GM12878 (cell line): ENCODE data around the gene SPRTN. TPM values are rescaled to one million over a fixed set of nuclear protein-coding genes. Genes with fewer than 3 reads are reported as not detected.

Experiments
- CREB1 ChIP-seq: IDR thresholded peaks from 2 replicates; pipeline ENCODE4 v1.6.1; 2012; ENCODE audit warnings: low read depth, mild to moderate bottlenecking, inconsistent platforms
- SPI1 ChIP-seq: IDR thresholded peaks from 2 replicates; pipeline ENCODE4 v1.6.1; 2011; ENCODE audit warnings: low read depth, mild to moderate bottlenecking, low read length, moderate library complexity, borderline replicate concordance; ENCODE audit not compliant: insufficient read depth
- ZNF274 ChIP-seq: IDR thresholded peaks from one replicate; pipeline ENCODE4 v1.8.0; 2011; ENCODE audit not compliant: insufficient read length, insufficient read depth
- ZNF384 ChIP-seq: IDR thresholded peaks from 2 replicates; pipeline ENCODE4 v1.6.1; 2012; ENCODE audit warnings: low read depth, mild to moderate bottlenecking, low read length, improper control_type of control experiment, borderline replicate concordance
- polyA plus RNA-seq, 11 experiments: library from polyadenylated mRNA; depleted of rRNA in 4 of 11; unstranded in 6 of 11; stranded (reverse) in 5 of 11; fragments of >200 nt; fragmentation: Nextera tagmentation in 4 of 11; fragmentation: Illumina TruSeq in 1 of 11; extraction: Ambion mirVana in 4 of 11; extraction: Trizol in 1 of 11; gene quantifications; 1 replicate in 1 of 11; 2 replicates in 10 of 11; pipeline versions ENCODE4 v1.2.1 to v1.2.3, GENCODE V29; 2011 to 2016; ENCODE audit warnings: inconsistent platforms in 2 of 11, missing spikeins in 2 of 11, low read depth in 1 of 11
- total RNA-seq, 4 experiments: library from RNA; depleted of rRNA in 3 of 4; stranded (reverse); fragments of >200 nt in 3 of 4; fragmentation: Illumina TruSeq in 1 of 4; extraction: Trizol in 1 of 4; gene quantifications; 2 replicates each; pipeline versions ENCODE4 v1.2.1 to v1.2.3, GENCODE V29; 2013 to 2021
- TF ChIP-seq, protein P1 (sequence below): fragments of 450-650 bp; IDR thresholded peaks from 2 replicates; pipeline ENCODE4 v1.6.1; 2018; ENCODE audit warnings: mild to moderate bottlenecking, low read depth, moderate library complexity; ENCODE audit not compliant: partially characterized antibody
- TF ChIP-seq, protein P2 (sequence below): IDR thresholded peaks from 2 replicates; pipeline ENCODE4 v1.6.1; 2012; ENCODE audit warnings: low read depth, low read length, improper control_type of control experiment
- TF ChIP-seq, protein P3 (sequence below): IDR thresholded peaks from 2 replicates; pipeline ENCODE4 v1.6.1; 2011; ENCODE audit warnings: low read depth, low read length, improper control_type of control experiment, borderline replicate concordance

The SPRTN gene
- total and polyA plus RNA-seq, 10 of the 15 experiments (the other 5 are each of a cell fraction or from before 2014, with no cell fraction given) = 4.4 to 16.5 (median 12.1) TPM

DNA sequence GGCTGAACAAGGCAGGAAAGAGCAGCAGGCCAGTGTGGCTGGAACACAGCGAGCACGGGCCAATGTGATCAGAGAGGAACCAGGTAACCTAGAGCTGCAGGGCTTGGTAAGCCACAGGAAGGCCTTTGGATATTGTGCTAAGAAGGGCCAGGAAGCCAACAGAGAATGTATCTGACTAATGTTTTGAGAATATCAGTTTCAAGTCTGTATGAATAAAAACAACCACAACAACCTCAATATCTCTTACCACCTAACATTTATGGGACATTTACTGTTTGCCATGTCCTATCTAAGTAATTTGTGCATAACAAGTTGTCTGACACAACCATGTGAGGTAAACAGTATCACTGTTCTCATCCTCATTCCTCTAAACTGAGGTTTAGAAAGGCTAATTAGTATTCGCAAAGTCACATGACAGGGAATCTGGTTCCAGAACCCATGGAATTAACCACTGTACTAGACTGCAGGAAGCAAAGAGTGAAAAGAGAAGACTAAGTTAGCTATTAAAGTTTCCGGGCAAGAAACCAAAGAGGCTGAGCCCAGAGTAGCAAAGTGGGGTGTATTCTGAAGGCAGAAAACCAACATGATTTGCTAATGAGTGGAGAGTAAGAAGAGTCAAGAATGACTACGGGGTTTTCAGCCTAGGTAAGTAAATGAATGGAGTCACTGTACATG, 38.9 kb downstream of the SPRTN start (continued):
- TF ChIP-seq, protein P1, sequence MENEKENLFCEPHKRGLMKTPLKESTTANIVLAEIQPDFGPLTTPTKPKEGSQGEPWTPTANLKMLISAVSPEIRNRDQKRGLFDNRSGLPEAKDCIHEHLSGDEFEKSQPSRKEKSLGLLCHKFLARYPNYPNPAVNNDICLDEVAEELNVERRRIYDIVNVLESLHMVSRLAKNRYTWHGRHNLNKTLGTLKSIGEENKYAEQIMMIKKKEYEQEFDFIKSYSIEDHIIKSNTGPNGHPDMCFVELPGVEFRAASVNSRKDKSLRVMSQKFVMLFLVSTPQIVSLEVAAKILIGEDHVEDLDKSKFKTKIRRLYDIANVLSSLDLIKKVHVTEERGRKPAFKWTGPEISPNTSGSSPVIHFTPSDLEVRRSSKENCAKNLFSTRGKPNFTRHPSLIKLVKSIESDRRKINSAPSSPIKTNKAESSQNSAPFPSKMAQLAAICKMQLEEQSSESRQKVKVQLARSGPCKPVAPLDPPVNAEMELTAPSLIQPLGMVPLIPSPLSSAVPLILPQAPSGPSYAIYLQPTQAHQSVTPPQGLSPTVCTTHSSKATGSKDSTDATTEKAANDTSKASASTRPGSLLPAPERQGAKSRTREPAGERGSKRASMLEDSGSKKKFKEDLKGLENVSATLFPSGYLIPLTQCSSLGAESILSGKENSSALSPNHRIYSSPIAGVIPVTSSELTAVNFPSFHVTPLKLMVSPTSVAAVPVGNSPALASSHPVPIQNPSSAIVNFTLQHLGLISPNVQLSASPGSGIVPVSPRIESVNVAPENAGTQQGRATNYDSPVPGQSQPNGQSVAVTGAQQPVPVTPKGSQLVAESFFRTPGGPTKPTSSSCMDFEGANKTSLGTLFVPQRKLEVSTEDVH = no peak
- TF ChIP-seq ZNF274 = no peak
- TF ChIP-seq SPI1 = peak; percentile 44; the same call in 1 of the 2 replicates
- TF ChIP-seq, protein P2, sequence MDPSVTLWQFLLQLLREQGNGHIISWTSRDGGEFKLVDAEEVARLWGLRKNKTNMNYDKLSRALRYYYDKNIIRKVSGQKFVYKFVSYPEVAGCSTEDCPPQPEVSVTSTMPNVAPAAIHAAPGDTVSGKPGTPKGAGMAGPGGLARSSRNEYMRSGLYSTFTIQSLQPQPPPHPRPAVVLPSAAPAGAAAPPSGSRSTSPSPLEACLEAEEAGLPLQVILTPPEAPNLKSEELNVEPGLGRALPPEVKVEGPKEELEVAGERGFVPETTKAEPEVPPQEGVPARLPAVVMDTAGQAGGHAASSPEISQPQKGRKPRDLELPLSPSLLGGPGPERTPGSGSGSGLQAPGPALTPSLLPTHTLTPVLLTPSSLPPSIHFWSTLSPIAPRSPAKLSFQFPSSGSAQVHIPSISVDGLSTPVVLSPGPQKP = no peak
- TF ChIP-seq ZNF384 = no peak
- TF ChIP-seq, protein P3, sequence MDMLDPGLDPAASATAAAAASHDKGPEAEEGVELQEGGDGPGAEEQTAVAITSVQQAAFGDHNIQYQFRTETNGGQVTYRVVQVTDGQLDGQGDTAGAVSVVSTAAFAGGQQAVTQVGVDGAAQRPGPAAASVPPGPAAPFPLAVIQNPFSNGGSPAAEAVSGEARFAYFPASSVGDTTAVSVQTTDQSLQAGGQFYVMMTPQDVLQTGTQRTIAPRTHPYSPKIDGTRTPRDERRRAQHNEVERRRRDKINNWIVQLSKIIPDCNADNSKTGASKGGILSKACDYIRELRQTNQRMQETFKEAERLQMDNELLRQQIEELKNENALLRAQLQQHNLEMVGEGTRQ = no peak
- TF ChIP-seq CREB1 = no peak
